Stimulated activated CD4-positive, alpha-beta T cell treated with anti-CD3 and anti-CD28 coated beads, Interleukin-12 subunit alpha, Interleukin-12 subunit beta, amount 100 ng/mL, for 24 hours (primary cell): Measurements from ENCODE around the gene SHKBP1.
A peak's percentile ranks its signal among the peaks of the same experiment; 100 is the strongest.
"Not testable (repeated sequence)": the region's sequence is repeated elsewhere in the genome, so short reads cannot be mapped to it uniquely, and the experiment has no call there.

Experiments
- DNase-seq, 2 experiments: peaks; one replicate each; pipeline ENCODE4 v3.0.0-alpha.2; 2020; ENCODE audit warnings: low read depth in 2 of 2

Gene SHKBP1

DNA sequence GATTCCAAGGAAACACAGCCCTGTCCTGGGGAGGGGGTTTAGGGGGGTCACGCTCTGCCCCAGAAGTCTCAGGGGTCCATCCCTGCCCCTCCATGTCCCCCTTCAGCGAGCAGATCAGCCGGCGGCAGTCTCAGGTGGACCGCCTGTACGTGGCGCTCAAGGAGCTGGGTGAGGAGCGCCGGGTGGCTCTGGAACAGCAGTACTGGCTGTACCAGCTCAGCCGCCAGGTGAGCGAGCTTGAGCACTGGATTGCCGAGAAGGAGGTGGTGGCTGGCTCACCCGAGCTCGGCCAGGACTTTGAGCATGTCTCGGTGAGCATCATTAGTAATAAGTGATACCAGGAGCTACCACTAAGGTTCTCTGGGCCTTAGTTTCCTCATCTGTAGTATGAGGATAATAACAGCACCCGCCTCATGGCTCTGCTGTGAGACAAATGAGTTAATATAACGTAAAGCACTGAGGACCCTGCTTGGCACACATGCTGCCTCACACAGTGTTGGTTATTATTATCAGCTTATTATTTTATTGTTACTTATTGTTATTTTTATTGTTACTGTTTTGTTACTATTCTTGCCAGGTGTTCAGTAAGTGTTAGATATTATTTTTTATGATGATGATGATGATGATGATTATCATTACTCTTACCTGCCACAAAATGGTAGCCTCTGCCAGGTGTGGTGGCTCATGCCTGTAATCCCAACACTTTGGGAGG, 20.5 kb upstream of the SHKBP1 start:
- DNase-seq: no peak

DNA sequence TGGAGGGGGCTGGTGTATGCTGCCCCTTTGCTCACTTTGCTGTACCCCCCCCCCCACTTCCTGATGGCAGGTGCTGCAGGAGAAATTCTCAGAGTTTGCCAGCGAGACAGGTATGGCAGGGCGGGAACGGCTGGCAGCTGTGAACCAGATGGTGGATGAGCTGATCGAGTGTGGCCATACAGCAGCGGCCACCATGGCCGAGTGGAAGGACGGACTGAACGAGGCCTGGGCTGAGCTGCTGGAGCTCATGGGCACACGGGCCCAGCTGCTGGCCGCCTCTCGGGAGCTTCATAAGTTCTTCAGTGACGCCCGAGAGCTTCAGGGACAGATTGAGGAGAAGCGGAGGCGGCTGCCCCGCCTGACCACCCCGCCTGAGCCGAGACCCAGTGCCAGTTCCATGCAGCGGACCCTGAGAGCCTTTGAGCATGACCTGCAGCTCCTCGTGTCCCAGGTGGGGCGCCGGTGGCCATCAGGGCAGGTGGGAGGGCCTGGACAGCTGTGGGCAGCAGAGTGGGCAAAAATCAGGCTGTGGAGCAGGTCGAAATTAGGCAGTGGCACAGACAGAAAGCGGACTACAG, 19.6 kb upstream of the SHKBP1 start:
- DNase-seq: no peak

DNA sequence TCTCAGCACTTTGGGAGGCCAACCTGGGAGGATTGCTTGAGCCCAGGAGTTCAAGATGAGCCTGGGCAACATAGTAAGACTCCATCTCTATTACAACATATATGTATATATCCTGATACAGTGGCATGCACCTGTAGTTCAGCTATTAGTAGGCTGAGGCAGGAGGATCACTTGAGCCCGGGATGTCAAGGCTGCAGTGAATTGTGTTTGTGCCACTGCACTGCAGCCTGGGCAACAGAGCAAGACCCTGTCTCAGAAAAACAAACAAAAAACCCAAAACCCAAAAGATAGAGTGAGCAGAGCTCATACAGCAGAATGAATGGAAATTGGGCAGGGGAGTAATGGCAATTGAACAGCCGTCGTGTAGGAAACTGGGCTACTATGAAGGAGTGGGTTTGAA, 17.3 kb upstream of the SHKBP1 start:
- DNase-seq: no peak

DNA sequence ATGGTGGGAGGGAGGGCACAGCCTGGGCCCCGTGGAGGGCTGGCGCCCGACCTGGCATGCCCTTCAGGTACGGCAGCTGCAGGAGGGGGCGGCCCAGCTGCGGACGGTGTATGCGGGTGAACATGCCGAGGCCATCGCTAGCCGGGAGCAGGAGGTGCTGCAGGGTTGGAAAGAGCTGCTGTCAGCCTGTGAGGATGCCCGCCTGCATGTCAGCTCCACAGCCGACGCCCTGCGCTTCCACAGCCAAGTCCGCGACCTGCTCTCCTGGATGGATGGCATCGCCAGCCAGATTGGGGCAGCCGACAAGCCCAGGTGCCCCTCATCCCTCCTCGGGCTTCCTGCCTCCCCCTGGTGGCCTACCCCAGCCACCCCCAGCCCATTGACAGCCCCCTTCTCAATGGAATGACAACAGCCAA, 16.6 kb upstream of the SHKBP1 start:
- no peak for DNase-seq

DNA sequence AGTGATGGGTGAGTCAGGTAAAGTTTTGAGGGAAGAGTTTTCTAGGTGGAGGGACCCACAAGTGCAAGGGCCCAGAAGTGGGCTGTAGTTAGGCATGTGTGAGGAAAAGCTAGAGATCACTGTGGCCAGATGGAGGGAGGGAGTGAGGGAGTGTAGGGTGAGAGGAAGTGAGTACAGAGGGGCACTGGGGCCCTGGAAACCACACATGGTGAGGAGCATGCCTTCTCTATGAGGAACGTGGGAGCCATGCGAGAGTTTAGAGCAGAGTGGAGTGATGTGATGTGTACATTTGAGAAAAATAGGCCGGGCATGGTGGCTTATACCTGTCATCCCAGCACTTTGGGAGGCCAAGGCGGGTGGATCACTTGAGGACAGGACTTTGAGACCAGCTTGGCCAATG, 14.7 kb upstream of the SHKBP1 start:
- no peak for DNase-seq

DNA sequence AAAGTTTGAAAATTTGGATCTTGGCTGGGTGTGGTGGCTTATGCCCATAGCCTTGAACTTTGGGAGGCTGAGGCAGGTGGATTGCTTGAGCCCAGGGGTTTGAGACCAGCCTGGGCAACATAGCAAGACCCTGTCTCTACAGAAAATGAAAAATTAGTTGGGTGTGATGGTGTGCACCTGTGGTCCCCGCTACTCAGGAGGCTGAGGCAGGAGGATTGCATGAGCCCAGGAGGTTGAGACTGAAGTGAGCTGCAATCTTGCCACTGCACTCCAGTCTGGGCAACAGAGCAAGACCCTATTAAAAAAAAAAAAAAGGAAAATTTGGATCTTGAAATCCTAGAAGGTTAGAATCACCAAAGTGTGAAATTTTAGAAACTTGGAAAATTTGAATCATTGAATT, 12.1 kb upstream of the SHKBP1 start:
- not testable (repeated sequence) for DNase-seq

DNA sequence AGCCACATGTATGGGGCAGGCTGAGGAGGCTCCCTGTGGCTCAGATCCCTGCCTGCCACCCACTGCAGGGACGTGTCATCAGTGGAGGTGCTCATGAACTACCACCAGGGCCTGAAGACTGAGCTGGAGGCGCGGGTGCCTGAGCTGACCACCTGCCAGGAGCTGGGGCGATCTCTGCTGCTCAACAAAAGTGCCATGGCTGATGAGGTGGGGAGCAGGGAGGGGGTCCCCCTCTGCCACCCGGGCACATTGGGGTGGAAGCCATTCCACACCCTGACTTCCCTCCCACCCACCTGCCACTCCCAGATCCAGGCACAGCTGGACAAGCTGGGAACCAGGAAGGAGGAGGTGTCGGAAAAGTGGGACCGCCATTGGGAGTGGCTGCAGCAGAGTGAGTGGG, 11.3 kb upstream of the SHKBP1 start:
- no peak for DNase-seq

DNA sequence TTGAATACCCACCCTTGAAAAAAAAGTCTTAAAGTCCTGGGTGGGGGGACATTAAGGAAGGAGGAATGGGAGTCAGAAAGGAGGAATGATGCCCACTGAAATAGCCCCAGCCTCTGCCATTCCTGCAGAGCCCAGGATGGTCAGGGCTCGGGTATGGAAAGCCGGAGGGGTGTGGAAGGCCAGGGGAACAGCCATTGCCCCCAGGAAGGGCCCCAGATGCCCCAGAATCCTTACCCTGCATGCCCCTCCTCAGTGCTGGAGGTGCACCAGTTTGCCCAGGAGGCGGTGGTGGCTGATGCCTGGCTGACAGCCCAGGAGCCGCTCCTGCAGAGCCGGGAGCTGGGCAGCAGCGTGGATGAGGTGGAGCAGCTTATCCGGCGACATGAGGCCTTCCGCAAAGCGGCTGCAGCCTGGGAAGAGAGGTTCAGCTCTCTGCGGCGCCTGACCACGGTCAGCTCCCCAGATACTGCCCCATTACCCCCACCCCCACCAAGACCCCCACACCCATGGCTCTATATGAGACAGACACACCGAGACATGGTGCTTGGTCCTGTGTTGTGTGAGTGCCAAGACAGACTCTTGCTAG, 10.7 kb upstream of the SHKBP1 start:
- DNase-seq: no peak

DNA sequence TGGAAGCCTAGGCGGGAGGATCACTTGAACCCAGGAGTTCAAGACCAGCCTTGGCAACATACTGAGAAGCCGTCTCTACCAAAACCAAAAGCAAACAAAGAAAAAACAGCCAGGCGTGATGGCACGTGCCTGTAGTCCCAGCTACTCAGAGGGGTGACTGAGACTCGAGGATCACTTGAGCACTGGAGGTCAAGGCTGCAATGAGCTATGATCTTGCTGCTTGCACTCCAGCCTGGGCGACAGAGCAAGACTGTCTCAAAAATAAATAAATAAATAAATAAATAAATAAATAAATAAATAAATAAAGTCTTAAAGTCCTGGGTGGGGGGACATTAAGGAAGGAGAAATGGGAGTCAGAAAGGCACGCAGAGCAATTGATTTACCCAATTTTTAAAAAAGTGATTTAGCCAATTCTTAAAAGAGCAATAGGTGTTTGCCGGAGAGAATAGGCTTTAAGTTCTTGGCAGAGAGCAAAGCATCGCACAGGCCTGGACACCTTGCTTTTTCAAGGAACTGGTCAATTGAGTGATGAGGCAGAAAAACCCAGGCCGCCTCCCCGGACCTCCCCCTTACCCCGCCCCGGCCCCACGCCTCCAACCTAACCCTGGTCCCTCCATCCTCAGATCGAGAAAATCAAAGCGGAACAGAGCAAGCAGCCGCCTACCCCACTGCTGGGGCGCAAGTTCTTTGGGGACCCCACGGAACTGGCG, 9.5 kb upstream of the SHKBP1 start:
- no peak for DNase-seq

DNA sequence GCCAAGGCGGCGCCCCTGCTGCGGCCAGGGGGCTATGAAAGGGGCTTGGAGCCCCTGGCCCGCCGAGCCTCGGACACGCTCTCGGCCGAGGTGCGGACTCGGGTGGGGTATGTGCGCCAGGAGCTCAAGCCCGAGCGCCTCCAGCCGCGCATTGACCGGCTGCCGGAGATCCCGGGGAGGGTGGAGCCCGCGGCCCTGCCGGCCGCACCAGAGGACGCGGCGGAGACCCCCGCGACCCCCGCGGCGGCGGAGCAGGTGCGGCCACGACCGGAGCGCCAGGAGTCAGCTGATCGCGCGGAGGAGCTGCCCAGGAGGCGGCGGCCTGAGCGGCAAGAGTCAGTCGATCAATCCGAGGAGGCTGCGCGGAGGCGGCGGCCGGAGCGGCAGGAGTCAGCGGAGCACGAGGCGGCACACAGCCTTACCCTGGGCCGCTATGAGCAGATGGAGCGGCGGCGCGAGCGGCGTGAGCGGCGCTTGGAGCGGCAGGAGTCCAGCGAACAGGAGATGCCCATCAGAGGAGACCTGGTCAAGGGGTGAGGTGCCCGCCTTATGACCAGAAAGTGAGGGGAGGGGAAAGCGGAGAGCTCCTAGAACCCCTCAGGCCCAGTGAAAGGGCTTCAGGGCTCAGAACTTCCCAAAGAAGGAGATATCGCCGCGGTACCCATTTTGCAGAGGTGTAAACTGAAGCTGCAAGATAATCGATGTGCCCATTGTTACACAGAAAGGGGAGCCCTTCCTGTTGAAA, 8.8 kb upstream of the SHKBP1 start:
- DNase-seq: no peak

DNA sequence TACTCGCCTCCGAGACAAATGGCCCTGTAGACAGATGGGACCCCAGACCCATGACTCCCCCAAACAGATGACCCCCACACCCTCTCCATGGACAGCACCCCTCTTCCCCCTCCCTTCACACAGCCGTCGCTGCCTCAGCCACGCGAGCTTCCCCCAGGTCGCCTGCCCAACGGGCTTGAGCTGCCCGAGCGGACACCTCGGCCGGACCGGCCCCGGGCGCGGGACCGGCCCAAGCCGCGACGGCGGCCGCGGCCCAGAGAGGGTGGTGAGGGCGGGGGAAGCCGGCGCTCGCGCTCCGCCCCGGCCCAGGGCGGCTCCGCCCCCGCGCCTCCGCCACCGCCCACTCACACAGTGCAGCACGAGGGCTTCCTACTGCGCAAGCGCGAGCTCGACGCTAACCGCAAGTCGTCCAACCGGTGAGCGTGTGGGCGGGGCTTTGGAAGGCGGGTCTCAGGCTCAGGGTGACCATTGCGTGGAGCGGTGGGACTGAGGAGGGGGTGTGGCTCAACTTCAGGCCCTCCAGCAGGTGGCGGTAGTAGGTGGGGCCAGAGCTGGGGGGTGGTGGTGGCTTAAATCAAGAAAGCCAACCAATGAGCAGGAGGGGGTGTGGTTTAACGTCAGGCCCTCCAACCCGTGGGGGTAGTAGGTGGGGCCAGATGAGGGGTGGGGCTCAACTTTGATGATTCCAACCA, 6.2 kb upstream of the SHKBP1 start:
- peak; percentile 85 to 96 for DNase-seq

DNA sequence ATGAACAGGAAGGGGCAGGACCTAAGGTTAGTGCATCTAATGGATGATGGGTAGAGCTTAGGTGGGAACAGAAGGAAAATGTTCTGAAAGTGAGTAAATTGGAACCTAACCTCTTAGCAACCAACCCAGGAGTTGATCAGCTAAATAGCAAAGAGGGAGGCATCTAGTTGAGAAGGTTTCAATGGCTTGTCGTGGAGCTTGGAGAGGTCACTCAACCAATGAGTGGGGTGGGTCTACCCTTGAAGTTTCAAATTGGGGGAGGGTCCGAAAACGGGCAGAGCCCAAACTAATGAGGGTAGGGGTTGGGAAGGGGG, 5.7 kb upstream of the SHKBP1 start:
- DNase-seq: no peak

DNA sequence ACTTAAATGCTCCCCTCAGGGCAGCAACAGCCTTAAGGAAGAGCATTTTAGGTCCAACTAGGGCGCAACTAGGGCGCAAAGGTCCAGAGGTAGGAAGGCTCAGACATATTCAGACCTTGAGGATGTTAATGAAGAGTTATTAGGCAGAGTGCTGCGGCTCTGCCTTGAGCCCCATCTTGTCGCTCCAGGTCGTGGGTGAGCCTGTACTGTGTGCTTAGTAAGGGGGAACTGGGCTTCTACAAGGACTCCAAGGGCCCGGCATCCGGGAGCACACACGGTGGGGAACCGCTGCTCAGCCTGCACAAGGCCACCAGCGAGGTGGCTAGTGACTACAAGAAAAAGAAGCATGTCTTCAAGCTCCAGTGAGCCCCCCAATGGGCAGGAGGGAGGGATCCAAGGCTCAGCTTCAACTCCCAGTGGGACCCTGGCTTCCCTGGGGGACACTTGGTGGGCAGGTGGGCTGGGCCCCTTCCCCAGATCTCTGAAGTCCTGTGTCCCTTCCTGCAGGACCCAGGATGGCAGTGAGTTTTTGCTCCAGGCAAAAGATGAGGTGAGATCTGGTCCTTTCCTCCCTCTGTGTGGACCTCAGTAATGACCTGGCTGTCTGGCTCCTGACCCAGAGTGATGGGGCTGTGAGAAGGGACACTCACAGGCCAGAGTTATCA, 4.7 kb upstream of the SHKBP1 start:
- no peak for DNase-seq

DNA sequence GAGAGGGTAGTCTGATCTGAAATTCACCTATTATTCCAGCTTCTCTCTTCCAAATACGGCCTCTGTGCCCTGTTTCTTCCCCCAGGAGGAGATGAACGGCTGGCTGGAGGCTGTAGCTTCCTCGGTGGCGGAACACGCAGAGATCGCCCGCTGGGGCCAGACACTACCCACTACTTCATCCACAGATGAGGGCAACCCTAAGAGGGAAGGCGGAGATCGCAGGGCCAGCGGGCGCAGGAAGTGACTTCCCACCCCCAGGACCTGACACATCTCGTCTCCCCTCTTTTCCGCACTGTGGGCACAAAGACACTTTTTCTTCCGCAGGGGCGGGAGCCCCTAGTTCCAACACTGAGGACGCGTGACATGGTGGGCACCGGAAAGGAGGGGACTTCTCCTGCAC, 1.3 kb upstream of the SHKBP1 start:
- no peak for DNase-seq

DNA sequence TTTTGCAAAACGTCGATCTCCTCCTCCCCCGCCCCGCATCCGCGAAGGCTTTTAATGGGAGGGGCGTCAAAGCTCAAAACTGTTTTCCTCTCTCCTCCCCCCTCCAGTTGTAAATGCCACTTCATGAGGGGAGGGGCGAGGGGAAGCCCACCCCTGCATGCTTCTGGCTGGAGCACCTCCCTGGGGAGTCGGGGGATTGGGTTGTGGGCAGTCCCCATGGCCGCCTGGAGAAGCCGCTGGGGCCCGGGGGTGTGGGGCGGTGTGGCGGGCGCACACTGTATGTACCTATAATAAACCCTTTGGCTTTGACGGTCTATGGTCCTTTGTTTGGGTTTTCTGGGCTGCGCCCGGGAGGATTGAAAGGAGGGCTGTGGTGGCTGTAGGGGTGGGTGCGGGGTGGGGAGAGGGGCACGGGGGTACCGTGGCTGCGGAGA, 505 bp upstream of the SHKBP1 start:
- no peak for DNase-seq

DNA sequence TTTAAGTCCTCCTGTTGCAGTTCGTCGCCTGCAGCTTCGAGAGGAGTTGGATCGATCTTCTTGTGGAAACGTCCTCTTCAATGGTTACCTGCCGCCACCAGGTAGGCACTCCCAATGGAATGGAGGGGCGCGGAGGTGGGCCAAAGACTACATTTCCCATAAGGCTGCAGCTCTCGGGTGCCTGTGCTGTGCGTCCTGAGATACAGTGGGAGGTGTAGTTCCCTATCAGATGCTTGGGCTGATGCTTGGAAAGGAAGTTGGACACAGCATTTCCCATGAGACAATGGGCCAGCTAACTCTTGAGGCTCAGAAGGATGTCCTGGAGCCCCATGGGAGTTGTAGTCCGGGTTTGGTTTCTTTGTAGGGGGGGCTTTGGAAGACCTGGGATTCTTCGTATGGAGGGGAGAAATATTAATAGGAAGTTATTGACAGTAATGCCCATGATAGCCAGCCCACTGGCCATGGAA, 1.8 kb downstream of the SHKBP1 start:
- DNase-seq: no peak

DNA sequence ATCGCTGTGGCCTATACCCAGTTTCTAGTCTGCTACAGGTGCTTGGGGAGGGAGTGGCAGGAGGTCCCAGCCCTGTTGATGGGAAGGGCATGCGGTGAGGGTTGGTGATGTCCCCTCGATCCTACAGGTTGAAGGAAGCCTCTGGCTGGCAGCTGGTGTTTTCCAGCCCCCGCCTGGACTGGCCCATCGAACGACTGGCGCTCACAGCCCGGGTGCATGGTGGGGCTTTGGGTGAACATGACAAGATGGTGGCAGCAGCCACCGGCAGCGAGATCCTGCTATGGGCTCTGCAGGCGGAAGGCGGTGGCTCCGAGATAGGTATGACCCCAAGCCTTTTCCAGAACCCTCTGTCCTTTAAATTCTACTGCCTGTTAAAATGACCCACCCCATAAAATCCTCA, 3.9 kb downstream of the SHKBP1 start:
- DNase-seq: no peak

DNA sequence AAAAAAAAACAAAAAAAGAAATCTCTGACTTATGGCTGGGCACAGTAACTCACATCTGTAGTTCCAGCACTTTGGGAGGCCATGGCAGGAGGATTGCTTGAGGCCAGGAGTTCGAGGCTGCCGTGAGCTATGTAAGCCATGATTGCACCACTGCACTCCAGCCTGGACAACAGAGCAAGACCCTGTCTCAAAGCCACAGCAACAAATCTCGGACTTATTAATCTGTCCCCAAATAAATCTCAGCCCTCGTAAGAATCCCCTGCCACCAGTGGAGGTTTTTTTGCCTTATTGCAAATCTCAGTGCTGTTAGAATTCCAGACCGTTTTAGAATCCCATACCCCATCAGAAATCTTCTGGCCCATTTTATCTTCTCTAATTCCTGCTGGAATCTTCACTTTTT, 4.9 kb downstream of the SHKBP1 start:
- DNase-seq: no peak

DNA sequence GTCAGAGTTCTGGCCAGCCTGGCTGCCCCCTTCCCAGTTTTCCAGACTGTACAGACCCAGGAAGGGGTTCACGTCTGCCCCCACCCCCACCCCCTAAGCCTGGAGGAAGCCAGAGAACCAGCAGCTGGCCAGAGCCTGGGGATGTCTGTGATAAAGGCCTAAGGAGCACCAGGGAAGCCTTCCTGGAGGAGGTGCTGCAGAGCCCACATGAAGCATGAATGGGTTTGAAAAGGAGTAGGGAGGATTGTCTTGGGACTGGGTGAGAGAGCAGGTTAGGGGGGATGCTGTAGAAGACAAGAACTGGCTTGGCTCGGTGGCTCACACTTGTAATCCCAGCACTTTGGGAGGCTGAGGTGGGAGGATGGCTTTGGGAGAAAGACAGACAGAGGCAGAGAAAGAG, 5.8 kb downstream of the SHKBP1 start:
- no peak for DNase-seq

DNA sequence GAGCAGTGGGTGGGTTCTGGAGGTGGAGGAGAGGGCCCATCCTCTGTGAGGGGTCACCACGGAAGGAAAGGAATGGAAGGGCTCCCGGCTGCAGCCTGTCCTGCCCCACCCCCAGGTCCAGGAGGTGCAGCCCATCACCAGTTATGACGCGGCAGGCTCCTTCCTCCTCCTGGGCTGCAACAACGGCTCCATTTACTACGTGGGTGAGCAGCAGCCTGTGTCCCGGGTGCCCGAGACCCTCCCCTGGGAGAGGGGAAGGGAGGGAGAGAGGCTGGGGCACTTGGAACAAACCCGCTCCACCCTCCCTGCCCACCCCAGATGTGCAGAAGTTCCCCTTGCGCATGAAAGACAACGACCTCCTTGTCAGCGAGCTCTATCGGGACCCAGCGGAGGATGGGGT, 6.6 kb downstream of the SHKBP1 start:
- DNase-seq: no peak

DNA sequence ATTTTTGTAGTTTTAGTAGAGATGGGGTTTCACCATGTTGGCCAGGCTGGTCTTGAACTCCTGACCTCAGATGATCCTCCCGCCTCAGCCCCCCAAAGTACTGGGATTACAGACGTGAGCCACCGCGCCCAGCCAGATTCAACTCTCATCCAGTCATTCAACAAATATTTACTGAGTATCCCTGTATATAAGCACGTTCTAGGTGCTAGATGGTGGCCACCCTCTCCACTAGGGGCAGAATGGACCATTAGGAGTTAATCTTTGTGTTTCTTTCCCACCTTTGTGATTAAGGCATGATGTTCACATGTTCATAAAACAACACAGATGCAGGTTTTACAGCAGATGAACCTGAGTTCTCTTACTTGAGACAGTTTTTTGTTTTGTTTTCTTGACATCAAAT, 7.3 kb downstream of the SHKBP1 start:
- no peak for DNase-seq
